ENCODE results near the gene SIAH2. TPM values are rescaled to one million over a fixed set of nuclear protein-coding genes. Genes with fewer than 3 reads are reported as not detected.
A peak's percentile ranks its signal among the peaks of the same experiment; 100 is the strongest.

SIAH2 gene
- total and polyA plus RNA-seq, 9 of the 15 experiments (the other 6 are each of a cell fraction or from before 2014, with no cell fraction given), result 4.8 to 39.0 (median 29.9) TPM

DNA sequence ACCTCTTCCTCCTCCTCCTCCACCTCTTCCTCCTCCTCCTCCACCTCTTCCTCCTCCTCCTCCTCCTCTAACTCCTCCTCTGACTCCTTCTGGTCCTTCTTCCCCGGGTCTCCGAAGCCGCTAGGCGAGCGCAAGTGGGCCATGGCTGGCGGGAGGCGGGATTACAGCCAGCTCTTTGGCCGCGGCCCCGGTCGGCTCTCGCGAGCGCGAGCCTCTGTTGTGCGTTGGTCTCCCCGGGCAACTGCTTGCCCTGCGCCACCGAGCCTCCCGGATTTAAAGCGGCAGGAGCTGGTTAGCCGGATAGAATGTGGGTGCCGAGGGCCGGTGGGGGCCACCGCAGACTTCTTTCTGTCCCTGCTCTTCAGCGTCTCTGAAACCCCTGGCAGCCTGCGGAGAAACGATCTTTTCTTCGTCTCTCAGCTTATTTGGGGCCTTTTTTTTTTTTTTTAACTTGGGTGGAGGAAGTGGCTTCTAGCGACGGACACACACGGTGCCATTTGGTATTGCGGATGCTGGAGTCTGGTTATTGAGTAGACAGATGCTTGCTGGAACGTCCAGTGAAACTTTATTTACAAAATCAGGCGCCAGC is 59.1 kb downstream of the SIAH2 start, which contains the start of gene ERICH6 (continued):
- TF ChIP-seq, protein P1, sequence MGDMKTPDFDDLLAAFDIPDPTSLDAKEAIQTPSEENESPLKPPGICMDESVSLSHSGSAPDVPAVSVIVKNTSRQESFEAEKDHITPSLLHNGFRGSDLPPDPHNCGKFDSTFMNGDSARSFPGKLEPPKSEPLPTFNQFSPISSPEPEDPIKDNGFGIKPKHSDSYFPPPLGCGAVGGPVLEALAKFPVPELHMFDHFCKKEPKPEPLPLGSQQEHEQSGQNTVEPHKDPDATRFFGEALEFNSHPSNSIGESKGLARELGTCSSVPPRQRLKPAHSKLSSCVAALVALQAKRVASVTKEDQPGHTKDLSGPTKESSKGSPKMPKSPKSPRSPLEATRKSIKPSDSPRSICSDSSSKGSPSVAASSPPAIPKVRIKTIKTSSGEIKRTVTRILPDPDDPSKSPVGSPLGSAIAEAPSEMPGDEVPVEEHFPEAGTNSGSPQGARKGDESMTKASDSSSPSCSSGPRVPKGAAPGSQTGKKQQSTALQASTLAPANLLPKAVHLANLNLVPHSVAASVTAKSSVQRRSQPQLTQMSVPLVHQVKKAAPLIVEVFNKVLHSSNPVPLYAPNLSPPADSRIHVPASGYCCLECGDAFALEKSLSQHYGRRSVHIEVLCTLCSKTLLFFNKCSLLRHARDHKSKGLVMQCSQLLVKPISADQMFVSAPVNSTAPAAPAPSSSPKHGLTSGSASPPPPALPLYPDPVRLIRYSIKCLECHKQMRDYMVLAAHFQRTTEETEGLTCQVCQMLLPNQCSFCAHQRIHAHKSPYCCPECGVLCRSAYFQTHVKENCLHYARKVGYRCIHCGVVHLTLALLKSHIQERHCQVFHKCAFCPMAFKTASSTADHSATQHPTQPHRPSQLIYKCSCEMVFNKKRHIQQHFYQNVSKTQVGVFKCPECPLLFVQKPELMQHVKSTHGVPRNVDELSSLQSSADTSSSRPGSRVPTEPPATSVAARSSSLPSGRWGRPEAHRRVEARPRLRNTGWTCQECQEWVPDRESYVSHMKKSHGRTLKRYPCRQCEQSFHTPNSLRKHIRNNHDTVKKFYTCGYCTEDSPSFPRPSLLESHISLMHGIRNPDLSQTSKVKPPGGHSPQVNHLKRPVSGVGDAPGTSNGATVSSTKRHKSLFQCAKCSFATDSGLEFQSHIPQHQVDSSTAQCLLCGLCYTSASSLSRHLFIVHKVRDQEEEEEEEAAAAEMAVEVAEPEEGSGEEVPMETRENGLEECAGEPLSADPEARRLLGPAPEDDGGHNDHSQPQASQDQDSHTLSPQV (IDR thresholded peaks at IDR 0.05), result no peak
- TF ChIP-seq ZKSCAN1 (IDR thresholded peaks at IDR 0.05; ENCODE audit: low read depth, low read length), result no peak
- TF ChIP-seq MEF2A (IDR thresholded peaks at IDR 0.05; ENCODE audit: control insufficient read depth, low read depth, low read length), result no peak
- no peak for TF ChIP-seq POLR2AphosphoS5 (IDR thresholded peaks at IDR 0.05; ENCODE audit: control insufficient read depth, insufficient read depth, low read depth, low read length)
- no peak for TF ChIP-seq OTX1 (CRISPR knock-in tag; IDR thresholded peaks at IDR 0.05)
- no peak for TF ChIP-seq CBFA2T2 (conservative IDR thresholded peaks at IDR 0.05)
- TF ChIP-seq, protein P2, sequence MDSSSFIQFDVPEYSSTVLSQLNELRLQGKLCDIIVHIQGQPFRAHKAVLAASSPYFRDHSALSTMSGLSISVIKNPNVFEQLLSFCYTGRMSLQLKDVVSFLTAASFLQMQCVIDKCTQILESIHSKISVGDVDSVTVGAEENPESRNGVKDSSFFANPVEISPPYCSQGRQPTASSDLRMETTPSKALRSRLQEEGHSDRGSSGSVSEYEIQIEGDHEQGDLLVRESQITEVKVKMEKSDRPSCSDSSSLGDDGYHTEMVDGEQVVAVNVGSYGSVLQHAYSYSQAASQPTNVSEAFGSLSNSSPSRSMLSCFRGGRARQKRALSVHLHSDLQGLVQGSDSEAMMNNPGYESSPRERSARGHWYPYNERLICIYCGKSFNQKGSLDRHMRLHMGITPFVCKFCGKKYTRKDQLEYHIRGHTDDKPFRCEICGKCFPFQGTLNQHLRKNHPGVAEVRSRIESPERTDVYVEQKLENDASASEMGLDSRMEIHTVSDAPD (CRISPR knock-in tag; IDR thresholded peaks at IDR 0.05), result no peak
- no peak for TF ChIP-seq KHSRP (IDR thresholded peaks at IDR 0.05)
- no peak for TF ChIP-seq ZFP30 (CRISPR knock-in tag; IDR thresholded peaks at IDR 0.05; ENCODE audit: borderline replicate concordance)
- TF ChIP-seq, protein P3, sequence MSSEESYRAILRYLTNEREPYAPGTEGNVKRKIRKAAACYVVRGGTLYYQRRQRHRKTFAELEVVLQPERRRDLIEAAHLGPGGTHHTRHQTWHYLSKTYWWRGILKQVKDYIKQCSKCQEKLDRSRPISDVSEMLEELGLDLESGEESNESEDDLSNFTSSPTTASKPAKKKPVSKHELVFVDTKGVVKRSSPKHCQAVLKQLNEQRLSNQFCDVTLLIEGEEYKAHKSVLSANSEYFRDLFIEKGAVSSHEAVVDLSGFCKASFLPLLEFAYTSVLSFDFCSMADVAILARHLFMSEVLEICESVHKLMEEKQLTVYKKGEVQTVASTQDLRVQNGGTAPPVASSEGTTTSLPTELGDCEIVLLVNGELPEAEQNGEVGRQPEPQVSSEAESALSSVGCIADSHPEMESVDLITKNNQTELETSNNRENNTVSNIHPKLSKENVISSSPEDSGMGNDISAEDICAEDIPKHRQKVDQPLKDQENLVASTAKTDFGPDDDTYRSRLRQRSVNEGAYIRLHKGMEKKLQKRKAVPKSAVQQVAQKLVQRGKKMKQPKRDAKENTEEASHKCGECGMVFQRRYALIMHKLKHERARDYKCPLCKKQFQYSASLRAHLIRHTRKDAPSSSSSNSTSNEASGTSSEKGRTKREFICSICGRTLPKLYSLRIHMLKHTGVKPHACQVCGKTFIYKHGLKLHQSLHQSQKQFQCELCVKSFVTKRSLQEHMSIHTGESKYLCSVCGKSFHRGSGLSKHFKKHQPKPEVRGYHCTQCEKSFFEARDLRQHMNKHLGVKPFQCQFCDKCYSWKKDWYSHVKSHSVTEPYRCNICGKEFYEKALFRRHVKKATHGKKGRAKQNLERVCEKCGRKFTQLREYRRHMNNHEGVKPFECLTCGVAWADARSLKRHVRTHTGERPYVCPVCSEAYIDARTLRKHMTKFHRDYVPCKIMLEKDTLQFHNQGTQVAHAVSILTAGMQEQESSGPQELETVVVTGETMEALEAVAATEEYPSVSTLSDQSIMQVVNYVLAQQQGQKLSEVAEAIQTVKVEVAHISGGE (CRISPR knock-in tag; IDR thresholded peaks at IDR 0.05), result no peak
- peak; percentile 62 for TF ChIP-seq L3MBTL2 (IDR thresholded peaks at IDR 0.05)
- TF ChIP-seq SNIP1 (IDR thresholded peaks at IDR 0.05; ENCODE audit: low read depth), result peak; percentile 85
- TF ChIP-seq TAF7 (tag; IDR thresholded peaks at IDR 0.05), result no peak
- no peak for TF ChIP-seq MCM5 (IDR thresholded peaks at IDR 0.05; ENCODE audit: low read depth)
- TF ChIP-seq, protein P4, sequence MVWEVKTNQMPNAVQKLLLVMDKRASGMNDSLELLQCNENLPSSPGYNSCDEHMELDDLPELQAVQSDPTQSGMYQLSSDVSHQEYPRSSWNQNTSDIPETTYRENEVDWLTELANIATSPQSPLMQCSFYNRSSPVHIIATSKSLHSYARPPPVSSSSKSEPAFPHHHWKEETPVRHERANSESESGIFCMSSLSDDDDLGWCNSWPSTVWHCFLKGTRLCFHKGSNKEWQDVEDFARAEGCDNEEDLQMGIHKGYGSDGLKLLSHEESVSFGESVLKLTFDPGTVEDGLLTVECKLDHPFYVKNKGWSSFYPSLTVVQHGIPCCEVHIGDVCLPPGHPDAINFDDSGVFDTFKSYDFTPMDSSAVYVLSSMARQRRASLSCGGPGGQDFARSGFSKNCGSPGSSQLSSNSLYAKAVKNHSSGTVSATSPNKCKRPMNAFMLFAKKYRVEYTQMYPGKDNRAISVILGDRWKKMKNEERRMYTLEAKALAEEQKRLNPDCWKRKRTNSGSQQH (CRISPR knock-in tag; IDR thresholded peaks at IDR 0.05), result no peak
- TF ChIP-seq POLR2G (IDR thresholded peaks at IDR 0.05; ENCODE audit: low read depth, low read length), result peak; percentile 80
- no peak for TF ChIP-seq NFATC3 (IDR thresholded peaks at IDR 0.05)
- no peak for TF ChIP-seq PURB (CRISPR knock-in tag; IDR thresholded peaks at IDR 0.05; ENCODE audit: low read depth)
